Bronchial epithelial cell (primary cell): ENCODE results near the gene ZWILCH. TPM values are rescaled to one million over a fixed set of nuclear protein-coding genes. Genes with fewer than 3 reads are reported as not detected.

ENCODE experiments used
- DNase-seq: peaks from one replicate; pipeline ENCODE4 v3.0.0-alpha.2; 2010; ENCODE audit warnings: low read depth
- FAIRE-seq: peaks from 2 replicates; lab custom pipeline; 2011; peaks lifted over from hg19 to GRCh38; lab: Jason Lieb, UNC
- H3K27me3 ChIP-seq: 2 replicates; pipeline ENCODE4 v1.5.1; 2011; ENCODE audit warnings: low read length; ENCODE audit not compliant: control insufficient read depth, insufficient read depth
- H3K36me3 ChIP-seq: 2 replicates; pipeline ENCODE4 v1.5.1; 2011; ENCODE audit warnings: low read length; ENCODE audit not compliant: control insufficient read depth, insufficient read depth
- H3K4me3 ChIP-seq: 2 replicates; pipeline ENCODE4 v1.5.1; 2011; ENCODE audit warnings: mild to moderate bottlenecking, low read depth, low read length, control low read depth
- total RNA-seq: library from RNA; depleted of rRNA; stranded (reverse); fragments of >200 nt; gene quantifications from 2 replicates; pipeline ENCODE4 v1.2.1, GENCODE V29; 2014
- TF ChIP-seq, protein P1 (sequence below): IDR thresholded peaks from 2 replicates; pipeline ENCODE4 v1.5.1; 2011; ENCODE audit warnings: mild to moderate bottlenecking, moderate library complexity, low read length, control low read depth, inconsistent platforms; ENCODE audit not compliant: insufficient read depth, severe bottlenecking

Gene ZWILCH
- total RNA-seq, 1 donor from 2014 or later, result 6.1 TPM

- H3K27me3 ChIP-seq, result no peaks in the 10 kb centered on the region
- no peak for FAIRE-seq
- H3K36me3 ChIP-seq, result peaks cover 11% of the 10 kb centered on the region
- no peak for DNase-seq
- TF ChIP-seq, protein P1, sequence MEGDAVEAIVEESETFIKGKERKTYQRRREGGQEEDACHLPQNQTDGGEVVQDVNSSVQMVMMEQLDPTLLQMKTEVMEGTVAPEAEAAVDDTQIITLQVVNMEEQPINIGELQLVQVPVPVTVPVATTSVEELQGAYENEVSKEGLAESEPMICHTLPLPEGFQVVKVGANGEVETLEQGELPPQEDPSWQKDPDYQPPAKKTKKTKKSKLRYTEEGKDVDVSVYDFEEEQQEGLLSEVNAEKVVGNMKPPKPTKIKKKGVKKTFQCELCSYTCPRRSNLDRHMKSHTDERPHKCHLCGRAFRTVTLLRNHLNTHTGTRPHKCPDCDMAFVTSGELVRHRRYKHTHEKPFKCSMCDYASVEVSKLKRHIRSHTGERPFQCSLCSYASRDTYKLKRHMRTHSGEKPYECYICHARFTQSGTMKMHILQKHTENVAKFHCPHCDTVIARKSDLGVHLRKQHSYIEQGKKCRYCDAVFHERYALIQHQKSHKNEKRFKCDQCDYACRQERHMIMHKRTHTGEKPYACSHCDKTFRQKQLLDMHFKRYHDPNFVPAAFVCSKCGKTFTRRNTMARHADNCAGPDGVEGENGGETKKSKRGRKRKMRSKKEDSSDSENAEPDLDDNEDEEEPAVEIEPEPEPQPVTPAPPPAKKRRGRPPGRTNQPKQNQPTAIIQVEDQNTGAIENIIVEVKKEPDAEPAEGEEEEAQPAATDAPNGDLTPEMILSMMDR, result no peak
- peak overlapping the region; percentile 100 for H3K4me3 ChIP-seq
Observed at GRCh38 chr15:66503780-66504562, 1.2 kb upstream of the ZWILCH start.

DNA sequence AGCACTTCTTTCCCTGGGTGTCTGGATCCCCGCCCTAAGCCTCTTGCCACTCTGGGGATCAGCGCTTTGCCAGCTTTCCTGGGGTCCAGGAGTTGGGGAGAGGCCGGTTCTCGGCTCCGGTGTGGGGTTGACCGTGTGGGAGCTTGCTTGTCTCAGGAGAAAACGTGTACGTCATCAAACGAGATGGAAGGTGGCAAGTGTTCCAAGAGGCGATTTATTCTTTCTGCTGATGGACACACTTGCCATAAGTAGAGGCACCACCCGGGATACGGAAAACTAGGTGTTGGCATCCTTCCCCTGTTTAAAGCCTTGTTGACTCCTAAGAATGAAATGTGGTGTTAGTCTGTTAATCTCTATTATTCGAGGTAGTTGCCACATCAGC, 295 bp downstream of the ZWILCH start:
- no peak for FAIRE-seq
- Histone ChIP-seq H3K36me3 (peaks cover 10% of the 10 kb centered on the region), H3K27me3 (no peaks in the 10 kb centered on the region), H3K4me3 (peak overlapping the region; percentile 100)
- TF ChIP-seq, protein P1, result no peak
- peak; percentile 43 for DNase-seq

- TF ChIP-seq, protein P1, result no peak
- FAIRE-seq, result no peak
- Histone ChIP-seq H3K27me3 (no peaks in the 10 kb centered on the region), H3K4me3 (peak overlapping the region; percentile 100), H3K36me3 (peaks cover 8% of the 10 kb centered on the region)
- DNase-seq, result no peak
Observed at GRCh38 chr15:66505818-66506217, 692 bp downstream of the ZWILCH start.

DNA sequence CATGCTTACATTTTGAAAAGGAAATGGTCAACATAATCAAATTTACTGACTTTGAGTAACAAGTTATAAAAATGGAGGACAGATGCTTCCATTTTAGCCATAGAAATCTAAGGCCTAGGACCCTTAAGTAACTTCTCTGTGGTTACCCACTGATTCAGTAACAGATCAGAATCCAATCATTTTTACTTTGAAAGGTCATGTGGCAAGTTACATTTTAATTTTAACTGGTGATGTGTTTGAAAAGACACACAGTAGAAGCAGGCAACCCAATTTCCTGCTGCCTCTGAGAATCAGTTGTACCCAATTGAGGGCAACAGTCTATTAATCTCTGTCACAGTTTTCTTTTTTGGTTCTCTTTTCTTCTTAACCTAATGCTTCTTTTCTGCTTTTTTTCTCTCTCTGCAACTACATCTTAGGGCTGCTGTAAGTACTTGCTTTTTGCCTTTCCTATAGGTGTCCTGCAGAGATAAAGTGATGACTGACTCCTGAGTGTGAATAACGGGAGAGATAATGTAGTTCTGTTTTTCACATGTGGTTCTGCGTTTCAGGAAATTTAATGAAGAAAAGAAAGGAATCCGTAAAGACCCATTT, 3.3 kb downstream of the ZWILCH start:
- DNase-seq, result no peak
- Histone ChIP-seq H3K27me3 (no peaks in the 10 kb centered on the region), H3K36me3 (no peaks in the 10 kb centered on the region), H3K4me3 (no peak overlapping the region)
- TF ChIP-seq, protein P1, result no peak
- FAIRE-seq, result no peak

DNA sequence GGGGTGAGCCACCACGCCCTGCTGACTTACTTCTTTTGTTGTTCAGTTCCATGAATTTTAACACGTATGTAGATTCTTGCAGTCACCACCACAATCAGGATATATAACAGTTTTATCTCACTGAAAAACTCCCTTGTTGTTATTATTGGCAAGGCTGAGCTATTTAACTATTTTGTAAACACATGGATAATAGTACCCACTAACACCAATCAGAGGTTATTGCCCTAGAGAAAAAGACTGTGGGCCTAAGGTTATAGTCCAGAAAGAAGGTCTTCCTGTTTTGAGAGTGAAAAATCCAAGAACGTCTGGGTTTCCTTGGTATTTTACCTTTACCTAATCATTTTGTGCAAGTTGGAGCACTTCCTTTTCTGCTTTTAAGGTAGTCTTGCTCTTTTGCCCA, 9.5 kb downstream of the ZWILCH start:
- Histone ChIP-seq H3K4me3 (no peak overlapping the region), H3K27me3 (no peaks in the 10 kb centered on the region), H3K36me3 (peaks cover 5% of the 10 kb centered on the region)
- DNase-seq (no peak), FAIRE-seq (no peak)
- TF ChIP-seq, protein P1, result no peak

GRCh38 chr15:66515901-66516322, 10.8 kb downstream of the ZWILCH start:
- Histone ChIP-seq H3K36me3 (peaks cover 5% of the 10 kb centered on the region), H3K27me3 (no peaks in the 10 kb centered on the region), H3K4me3 (no peak overlapping the region)
- FAIRE-seq, result no peak
- TF ChIP-seq, protein P1, result no peak
- DNase-seq, result no peak
